ENCODE results near the gene FAM168A.

The FAM168A gene

DNA sequence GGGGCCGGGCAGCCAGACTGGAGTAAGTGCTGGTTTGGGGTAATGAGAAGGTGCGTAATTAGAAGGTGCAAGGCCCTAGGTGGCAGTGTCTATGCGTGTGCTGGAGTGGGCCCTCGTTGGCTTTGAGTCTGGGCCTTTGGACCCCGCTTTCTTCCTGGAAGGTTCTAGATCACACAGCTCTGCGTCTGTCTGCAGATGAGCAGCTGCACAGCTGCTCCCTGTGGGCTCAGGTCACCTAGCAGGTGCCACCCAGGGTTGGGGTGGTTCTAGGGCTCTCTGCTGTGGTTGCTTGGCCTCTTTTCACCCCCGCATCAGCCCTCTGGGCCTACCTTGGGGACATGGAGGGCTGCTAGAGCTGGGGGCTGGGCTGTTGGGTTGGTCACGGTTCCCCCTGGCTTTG, 211.4 kb downstream of the FAM168A start:
- Histone ChIP-seq H3K9me3 (ENCODE audit: control insufficient read depth, insufficient read depth, low read depth, low read length) (no peaks in the 10 kb centered on the region), H3K9ac (ENCODE audit: low read length) (no peak overlapping the region), H3K27ac (ENCODE audit: low read depth, low read length) (no peak overlapping the region), H3K4me3 (ENCODE audit: low read depth, low read length) (no peak overlapping the region), H3K36me3 (ENCODE audit: control insufficient read depth, insufficient read depth, low read length) (no peaks in the 10 kb centered on the region), H3K27me3 (ENCODE audit: control insufficient read depth, insufficient read depth, low read length) (no peaks in the 10 kb centered on the region), H3K4me1 (ENCODE audit: control insufficient read depth, insufficient read depth, low read length) (peaks cover 45% of the 10 kb centered on the region)

GRCh38 chr11:73386016-73386415, 211.9 kb downstream of the FAM168A start:
- Histone ChIP-seq H3K9me3 (ENCODE audit: control insufficient read depth, insufficient read depth, low read depth, low read length) (no peaks in the 10 kb centered on the region), H3K4me3 (ENCODE audit: low read depth, low read length) (no peak overlapping the region), H3K9ac (ENCODE audit: low read length) (no peak overlapping the region), H3K27ac (ENCODE audit: low read depth, low read length) (no peak overlapping the region), H3K36me3 (ENCODE audit: control insufficient read depth, insufficient read depth, low read length) (no peaks in the 10 kb centered on the region), H3K4me1 (ENCODE audit: control insufficient read depth, insufficient read depth, low read length) (peaks cover 45% of the 10 kb centered on the region), H3K27me3 (ENCODE audit: control insufficient read depth, insufficient read depth, low read length) (no peaks in the 10 kb centered on the region)

- Histone ChIP-seq H3K4me1 (ENCODE audit: control insufficient read depth, insufficient read depth, low read length) (peaks cover 45% of the 10 kb centered on the region), H3K36me3 (ENCODE audit: control insufficient read depth, insufficient read depth, low read length) (no peaks in the 10 kb centered on the region), H3K9ac (ENCODE audit: low read length) (no peak overlapping the region), H3K4me3 (ENCODE audit: low read depth, low read length) (no peak overlapping the region), H3K27me3 (ENCODE audit: control insufficient read depth, insufficient read depth, low read length) (no peaks in the 10 kb centered on the region), H3K9me3 (ENCODE audit: control insufficient read depth, insufficient read depth, low read depth, low read length) (no peaks in the 10 kb centered on the region), H3K27ac (ENCODE audit: low read depth, low read length) (no peak overlapping the region)
These were observed 212.8 kb downstream of the FAM168A start for GRCh38 chr11:73384872-73385689.

DNA sequence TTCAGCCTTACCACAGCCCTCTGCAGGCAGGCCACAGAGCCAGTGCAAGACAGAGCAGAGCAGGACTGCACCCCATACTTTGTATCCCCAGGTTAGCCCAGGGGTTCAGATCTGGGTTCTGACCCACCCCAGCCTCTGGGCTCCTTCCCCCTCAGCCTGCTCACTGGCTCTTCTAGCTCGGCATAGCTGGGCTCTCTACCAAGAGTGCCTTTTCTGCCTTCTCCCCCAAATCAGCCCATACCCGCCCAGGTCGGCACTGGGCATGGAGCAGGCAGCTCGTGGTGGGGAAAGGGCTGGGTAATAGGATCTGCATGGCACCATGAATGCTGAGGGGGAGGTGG, 213.4 kb downstream of the FAM168A start:
- H3K27ac ChIP-seq (ENCODE audit: low read depth, low read length): no peak overlapping the region
- H3K9ac ChIP-seq (ENCODE audit: low read length): no peak overlapping the region

GRCh38 chr11:73384125-73384441, 213.8 kb downstream of the FAM168A start:
- no peaks in the 10 kb centered on the region for H3K36me3 ChIP-seq (ENCODE audit: control insufficient read depth, insufficient read depth, low read length)

More for the DNA sequence above, 213.4 kb downstream of the FAM168A start:
- Histone ChIP-seq H3K4me1 (ENCODE audit: control insufficient read depth, insufficient read depth, low read length) (peaks cover 45% of the 10 kb centered on the region), H3K36me3 (ENCODE audit: control insufficient read depth, insufficient read depth, low read length) (no peaks in the 10 kb centered on the region), H3K4me3 (ENCODE audit: low read depth, low read length) (no peak overlapping the region), H3K9me3 (ENCODE audit: control insufficient read depth, insufficient read depth, low read depth, low read length) (no peaks in the 10 kb centered on the region), H3K27me3 (ENCODE audit: control insufficient read depth, insufficient read depth, low read length) (no peaks in the 10 kb centered on the region)

DNA sequence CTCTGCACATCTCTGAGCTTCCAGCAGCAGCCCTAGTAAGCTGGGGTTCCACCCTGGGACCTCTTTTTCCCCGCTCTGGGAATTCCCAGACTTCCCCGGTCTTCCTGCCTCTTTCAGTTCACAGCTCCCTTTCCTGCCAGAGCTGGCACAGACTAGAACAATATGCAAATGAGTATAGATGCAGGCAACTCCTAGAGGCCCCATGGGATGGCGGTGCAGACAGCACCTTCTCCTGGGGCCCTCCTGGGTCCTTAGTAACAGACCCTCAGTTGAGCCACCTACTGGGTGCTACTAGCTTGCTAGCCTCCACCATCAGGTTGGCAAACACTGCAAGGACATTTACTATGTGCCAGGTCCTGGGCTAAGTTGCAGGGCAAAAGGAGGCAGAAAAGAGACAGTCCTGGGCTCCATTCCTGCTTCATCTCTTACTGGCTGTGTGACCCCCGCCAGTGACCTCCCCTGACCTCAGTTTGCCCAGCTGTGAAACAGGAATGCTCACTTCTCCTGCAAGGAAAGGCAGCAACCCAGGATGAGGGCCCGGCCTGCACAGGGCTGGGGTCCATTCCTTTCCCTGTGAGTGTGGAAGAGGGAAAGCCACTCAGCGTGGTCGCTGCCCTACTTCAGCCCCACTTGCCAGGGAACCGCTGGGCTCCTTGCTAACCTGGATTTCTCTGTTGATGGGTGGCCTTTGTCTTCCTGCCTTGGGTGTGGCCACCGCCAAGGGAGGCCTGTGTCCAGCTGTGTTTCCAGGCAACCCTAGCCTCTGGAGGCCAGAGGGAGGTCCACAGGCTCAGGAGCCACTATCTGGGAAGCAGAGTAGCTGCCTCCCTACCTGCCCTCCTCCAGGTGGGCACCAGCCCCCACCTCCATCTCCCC, 214.4 kb downstream of the FAM168A start:
- H3K9me3 ChIP-seq (ENCODE audit: control insufficient read depth, insufficient read depth, low read depth, low read length): no peaks in the 10 kb centered on the region
- no peak overlapping the region for H3K27ac ChIP-seq (ENCODE audit: low read depth, low read length)
- no peak overlapping the region for H3K9ac ChIP-seq (ENCODE audit: low read length)
- no peaks in the 10 kb centered on the region for H3K27me3 ChIP-seq (ENCODE audit: control insufficient read depth, insufficient read depth, low read length)
- H3K36me3 ChIP-seq (ENCODE audit: control insufficient read depth, insufficient read depth, low read length): no peaks in the 10 kb centered on the region
- peaks cover 39% of the 10 kb centered on the region for H3K4me1 ChIP-seq (ENCODE audit: control insufficient read depth, insufficient read depth, low read length)
- no peak overlapping the region for H3K4me3 ChIP-seq (ENCODE audit: low read depth, low read length)

More at GRCh38 chr11:73384125-73384441, 213.8 kb downstream of the FAM168A start:
- Histone ChIP-seq H3K4me3 (ENCODE audit: low read depth, low read length) (no peak overlapping the region), H3K27me3 (ENCODE audit: control insufficient read depth, insufficient read depth, low read length) (no peaks in the 10 kb centered on the region), H3K9ac (ENCODE audit: low read length) (no peak overlapping the region), H3K4me1 (ENCODE audit: control insufficient read depth, insufficient read depth, low read length) (peaks cover 45% of the 10 kb centered on the region), H3K27ac (ENCODE audit: low read depth, low read length) (no peak overlapping the region), H3K9me3 (ENCODE audit: control insufficient read depth, insufficient read depth, low read depth, low read length) (no peaks in the 10 kb centered on the region)

DNA sequence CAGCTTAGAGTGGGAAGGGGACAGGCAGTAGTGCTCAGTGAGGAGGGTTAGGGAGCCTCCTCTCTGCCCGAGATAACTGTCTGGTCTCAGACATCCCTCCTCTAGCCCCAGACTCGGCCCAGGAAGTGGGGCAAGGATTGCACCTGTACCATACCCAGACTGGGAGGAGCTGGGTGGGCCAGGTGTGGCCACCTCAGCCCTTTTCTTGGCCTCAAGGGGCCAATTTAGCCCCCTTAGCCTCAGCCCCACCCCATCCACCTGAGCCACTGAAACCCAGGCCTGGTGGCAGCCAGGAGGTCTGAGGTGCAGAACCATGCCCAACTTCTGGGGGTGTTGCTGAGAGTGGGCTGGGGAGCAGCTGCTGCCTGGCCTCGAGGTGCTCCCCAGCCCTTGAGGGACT, 215.2 kb downstream of the FAM168A start:
- H3K9ac ChIP-seq (ENCODE audit: low read length): no peak overlapping the region

GRCh38 chr11:73382183-73382582, 215.7 kb downstream of the FAM168A start:
- Histone ChIP-seq H3K27ac (ENCODE audit: low read depth, low read length) (no peak overlapping the region), H3K36me3 (ENCODE audit: control insufficient read depth, insufficient read depth, low read length) (no peaks in the 10 kb centered on the region), H3K9ac (ENCODE audit: low read length) (no peak overlapping the region), H3K27me3 (ENCODE audit: control insufficient read depth, insufficient read depth, low read length) (peaks cover 2% of the 10 kb centered on the region), H3K9me3 (ENCODE audit: control insufficient read depth, insufficient read depth, low read depth, low read length) (no peaks in the 10 kb centered on the region), H3K4me1 (ENCODE audit: control insufficient read depth, insufficient read depth, low read length) (peaks cover 34% of the 10 kb centered on the region), H3K4me3 (ENCODE audit: low read depth, low read length) (no peak overlapping the region)

More for the DNA sequence above, 215.2 kb downstream of the FAM168A start:
- Histone ChIP-seq H3K4me3 (ENCODE audit: low read depth, low read length) (no peak overlapping the region), H3K36me3 (ENCODE audit: control insufficient read depth, insufficient read depth, low read length) (no peaks in the 10 kb centered on the region), H3K9me3 (ENCODE audit: control insufficient read depth, insufficient read depth, low read depth, low read length) (no peaks in the 10 kb centered on the region), H3K4me1 (ENCODE audit: control insufficient read depth, insufficient read depth, low read length) (peaks cover 35% of the 10 kb centered on the region), H3K27ac (ENCODE audit: low read depth, low read length) (no peak overlapping the region), H3K27me3 (ENCODE audit: control insufficient read depth, insufficient read depth, low read length) (no peaks in the 10 kb centered on the region)

GRCh38 chr11:73381589-73381988, 216.3 kb downstream of the FAM168A start:
- H3K27me3 ChIP-seq (ENCODE audit: control insufficient read depth, insufficient read depth, low read length): peaks cover 8% of the 10 kb centered on the region
- peaks cover 36% of the 10 kb centered on the region for H3K4me1 ChIP-seq (ENCODE audit: control insufficient read depth, insufficient read depth, low read length)
- H3K9me3 ChIP-seq (ENCODE audit: control insufficient read depth, insufficient read depth, low read depth, low read length): no peaks in the 10 kb centered on the region
- H3K36me3 ChIP-seq (ENCODE audit: control insufficient read depth, insufficient read depth, low read length): no peaks in the 10 kb centered on the region
- no peak overlapping the region for H3K27ac ChIP-seq (ENCODE audit: low read depth, low read length)
- no peak overlapping the region for H3K9ac ChIP-seq (ENCODE audit: low read length)
- H3K4me3 ChIP-seq (ENCODE audit: low read depth, low read length): no peak overlapping the region

DNA sequence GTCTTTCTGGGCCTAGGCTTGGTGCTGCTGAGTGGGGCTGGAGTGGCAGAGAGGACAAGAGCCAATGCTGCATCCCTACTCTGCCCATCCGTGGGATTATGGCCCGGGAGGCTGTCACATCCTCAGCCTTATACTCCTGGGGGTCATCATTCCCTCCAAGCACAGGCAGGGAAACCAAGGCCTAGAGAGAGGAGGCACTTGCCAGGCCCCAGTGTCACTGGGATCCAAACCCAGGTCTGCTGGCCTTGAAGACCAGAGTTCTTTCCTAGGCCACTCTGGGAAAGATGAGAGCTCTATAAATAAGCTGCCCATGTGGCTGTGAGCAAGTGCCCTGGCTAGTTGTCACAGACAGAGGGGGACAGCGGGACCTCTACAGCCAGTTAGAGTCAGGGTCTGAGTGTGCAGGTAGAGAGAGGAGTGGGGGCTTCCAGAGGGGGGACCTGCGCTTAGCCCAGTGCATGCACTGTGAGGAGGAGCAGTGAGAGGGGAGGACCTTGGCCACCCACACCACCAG, 217.0 kb downstream of the FAM168A start:
- H3K9me3 ChIP-seq (ENCODE audit: control insufficient read depth, insufficient read depth, low read depth, low read length): no peaks in the 10 kb centered on the region
- peaks cover 8% of the 10 kb centered on the region for H3K27me3 ChIP-seq (ENCODE audit: control insufficient read depth, insufficient read depth, low read length)
- H3K36me3 ChIP-seq (ENCODE audit: control insufficient read depth, insufficient read depth, low read length): no peaks in the 10 kb centered on the region
- H3K27ac ChIP-seq (ENCODE audit: low read depth, low read length): no peak overlapping the region
- H3K9ac ChIP-seq (ENCODE audit: low read length): no peak overlapping the region
- H3K4me3 ChIP-seq (ENCODE audit: low read depth, low read length): no peak overlapping the region
- peaks cover 31% of the 10 kb centered on the region for H3K4me1 ChIP-seq (ENCODE audit: control insufficient read depth, insufficient read depth, low read length)

DNA sequence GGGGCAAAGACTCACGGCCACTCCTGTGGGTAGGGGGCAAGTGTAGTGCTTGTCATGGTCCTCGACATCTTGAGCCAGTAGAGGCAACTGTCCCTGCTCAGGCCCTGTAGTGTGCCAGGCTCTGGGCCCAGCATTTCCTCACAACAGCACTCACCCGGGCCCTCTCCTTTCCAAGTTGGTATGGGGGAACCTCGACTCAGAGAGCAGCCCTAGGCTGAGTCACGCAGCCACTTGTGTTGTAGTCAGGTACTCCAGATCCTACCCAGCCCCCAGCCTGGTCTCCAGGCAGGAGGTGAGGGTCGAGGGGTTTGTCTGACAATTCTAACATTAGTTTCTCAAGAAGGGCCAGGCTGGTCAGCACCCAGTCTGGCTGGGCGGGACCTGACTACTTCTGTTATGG, 217.6 kb downstream of the FAM168A start:
- H3K27ac ChIP-seq (ENCODE audit: low read depth, low read length): no peak overlapping the region
- no peak overlapping the region for H3K4me3 ChIP-seq (ENCODE audit: low read depth, low read length)
- H3K9me3 ChIP-seq (ENCODE audit: control insufficient read depth, insufficient read depth, low read depth, low read length): no peaks in the 10 kb centered on the region
- no peak overlapping the region for H3K9ac ChIP-seq (ENCODE audit: low read length)
- no peaks in the 10 kb centered on the region for H3K36me3 ChIP-seq (ENCODE audit: control insufficient read depth, insufficient read depth, low read length)
- peaks cover 8% of the 10 kb centered on the region for H3K27me3 ChIP-seq (ENCODE audit: control insufficient read depth, insufficient read depth, low read length)
- H3K4me1 ChIP-seq (ENCODE audit: control insufficient read depth, insufficient read depth, low read length): peaks cover 31% of the 10 kb centered on the region

All from HUES6 (cell line).